ENCODE results near the gene CMTM7.

CMTM7 gene

DNA sequence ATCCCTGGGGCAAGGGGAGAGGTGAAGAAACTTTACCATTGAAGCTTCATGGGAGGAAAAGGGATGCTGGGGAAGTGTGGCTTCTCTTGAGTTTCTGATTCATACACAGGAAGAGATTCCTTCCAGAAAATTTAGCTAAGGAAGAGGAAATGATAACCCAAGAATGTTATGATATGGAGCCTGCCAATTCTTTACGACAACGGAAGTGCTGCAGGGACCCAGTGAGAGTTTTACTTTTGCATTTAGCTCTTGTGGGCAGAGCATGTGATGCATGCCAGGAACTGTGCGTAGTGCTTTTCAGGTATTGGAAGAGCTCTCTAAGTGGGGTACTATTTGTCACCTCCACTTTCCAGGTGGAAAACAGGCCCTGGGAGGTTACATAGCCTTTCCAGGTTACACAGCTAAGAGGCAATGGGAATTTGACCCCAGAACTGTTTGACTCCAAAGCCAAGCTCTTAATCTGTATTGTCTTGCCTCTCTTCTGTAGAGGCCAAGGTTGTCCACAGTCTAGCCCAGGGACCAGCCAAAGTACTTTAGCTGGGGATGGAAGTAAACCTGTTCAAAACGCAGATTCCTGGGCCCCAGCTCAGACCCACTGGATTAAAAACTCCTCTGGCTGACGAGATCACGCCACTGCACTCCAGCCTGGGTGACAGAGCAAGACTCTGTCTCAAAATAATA lies 23.0 kb downstream of the CMTM7 start:
- DNase-seq: no peak

DNA sequence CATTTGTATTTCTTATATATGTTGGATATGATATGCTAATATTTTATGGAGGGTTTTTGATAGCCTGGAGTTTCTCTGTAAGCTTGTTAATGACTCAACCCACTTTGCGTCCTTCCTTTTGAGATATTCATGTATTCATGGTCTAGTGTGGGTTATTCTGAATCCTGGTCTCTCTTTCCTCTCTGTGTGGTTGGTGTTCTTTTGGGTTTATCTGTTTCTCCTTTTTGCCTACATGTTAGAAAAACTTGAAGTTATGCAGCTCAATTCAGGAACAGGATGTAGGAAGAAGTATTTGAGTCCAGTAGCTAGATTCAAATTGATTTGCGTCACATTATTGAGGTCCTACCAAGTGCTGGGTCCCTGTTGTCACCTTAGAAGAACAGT lies 28.1 kb downstream of the CMTM7 start:
- no peak for DNase-seq

DNA sequence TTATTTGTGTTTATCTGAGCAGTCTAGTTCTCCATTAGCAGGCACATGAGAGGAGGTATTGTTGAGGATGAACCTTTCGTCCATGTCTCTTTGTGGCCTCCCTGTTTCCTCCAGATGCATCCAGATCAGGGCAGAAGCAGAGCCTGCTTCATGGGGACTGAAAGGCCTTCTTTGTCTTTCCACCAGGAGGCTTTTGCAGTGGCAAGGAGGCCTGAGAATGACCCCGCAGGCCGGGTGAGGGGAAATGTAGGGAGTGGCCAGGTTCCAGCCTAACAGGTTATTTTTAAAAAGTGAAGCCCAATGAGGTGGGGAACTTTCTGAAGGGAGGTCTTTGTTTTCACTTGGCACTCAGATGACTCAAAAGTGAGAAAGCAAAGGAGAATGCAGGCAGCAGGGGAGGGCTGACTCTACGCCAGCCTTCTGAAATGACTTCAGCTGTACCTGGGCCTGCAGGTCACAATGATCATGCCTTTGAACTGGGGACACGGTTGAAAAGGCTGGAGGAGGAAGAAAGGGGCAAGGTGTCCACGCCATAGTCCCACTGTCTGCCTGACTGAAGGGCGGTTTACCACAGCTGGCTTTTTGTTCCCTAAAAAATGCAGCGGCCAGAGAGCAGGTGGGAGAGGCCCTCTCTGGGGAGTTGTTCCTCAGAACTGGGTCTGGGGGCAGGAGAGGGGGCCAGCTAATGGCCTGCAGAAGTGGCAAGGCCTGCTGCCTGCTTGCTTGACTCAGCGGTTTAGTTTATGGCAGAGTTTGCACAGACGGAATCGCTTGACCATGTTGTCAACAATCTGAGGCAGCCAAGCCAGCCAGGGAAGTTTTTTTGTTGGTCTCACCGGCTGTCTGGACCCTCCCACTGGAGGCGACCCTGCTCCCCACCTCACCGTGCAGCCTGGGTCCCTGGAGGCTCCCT lies 28.7 kb downstream of the CMTM7 start:
- no peak for DNase-seq

DNA sequence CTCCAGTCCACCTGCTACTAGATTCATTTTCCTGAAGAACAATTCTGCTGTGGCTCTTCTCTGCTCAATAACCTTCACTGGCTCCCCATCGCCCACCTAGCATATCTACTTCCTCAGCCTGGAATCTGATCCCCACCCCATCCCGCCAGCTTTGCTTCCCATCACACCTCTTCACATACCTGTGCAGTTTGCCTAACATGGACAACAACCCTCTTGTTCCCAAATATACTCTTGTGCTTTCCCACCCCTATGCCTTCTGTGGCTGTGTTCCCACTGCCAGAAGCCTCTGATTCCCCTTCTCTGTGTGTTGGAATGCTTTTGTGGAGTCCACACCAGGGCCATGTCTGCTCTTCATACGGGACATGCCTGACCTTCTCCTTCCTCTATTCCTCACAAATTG lies 29.5 kb downstream of the CMTM7 start:
- DNase-seq: no peak

DNA sequence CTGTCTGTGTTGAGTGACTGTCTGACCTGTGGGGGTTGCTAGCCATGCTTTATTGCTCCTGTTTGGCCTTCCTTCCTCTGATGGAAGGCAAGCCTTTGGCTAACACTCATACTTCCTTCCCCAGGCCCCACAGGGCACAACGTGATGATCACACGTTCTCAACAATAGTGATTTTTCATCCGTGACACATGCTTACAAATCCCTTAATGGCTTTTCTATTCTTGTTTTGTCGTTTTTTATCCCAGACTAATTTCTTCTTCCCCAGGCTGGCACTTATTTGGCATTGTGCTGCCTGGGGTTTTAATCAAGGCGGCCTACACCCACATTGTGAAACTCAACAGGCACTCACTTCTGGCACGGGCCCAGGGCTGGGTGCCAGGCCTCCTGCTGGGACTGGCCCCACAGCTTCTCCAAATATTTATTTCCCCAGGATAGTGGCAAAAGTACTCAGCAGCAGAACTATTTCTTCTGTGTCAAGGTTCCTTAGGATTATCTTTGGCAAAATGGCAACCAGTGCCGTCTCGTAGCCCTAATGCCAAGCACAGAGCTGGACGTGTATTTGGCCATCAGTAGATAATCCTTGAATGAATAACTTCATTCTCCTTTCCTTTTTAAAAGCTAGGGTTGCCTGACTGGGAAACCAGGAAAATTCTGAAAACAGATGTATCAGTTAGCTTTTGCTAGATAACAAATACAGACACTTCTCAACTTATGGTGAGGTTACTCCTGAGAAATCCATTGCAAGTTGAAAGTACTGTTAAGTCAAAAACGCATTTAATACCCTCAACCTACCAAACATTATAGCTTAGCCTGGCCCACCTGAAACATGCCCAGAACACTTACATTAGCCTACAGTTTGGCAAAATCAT lies 30.6 kb downstream of the CMTM7 start:
- DNase-seq: no peak

DNA sequence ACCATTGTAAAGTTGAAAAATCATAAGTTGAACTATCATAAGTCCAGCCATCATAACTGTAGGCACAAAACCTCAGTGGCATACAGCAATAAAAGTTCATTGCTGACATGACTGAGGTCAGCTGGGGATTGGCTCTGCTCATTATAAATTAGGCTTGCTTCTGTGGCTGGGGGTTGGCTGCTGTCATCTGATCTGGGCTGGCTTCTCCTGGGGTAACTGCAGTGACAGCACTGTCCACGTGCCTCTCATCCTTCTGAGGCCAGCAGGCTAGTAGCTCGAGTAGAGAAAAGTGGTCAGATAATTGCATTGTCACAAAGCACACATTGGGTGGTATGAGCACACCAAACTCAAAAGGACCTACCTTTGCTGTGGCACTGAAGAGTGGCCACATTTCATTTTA lies 31.3 kb downstream of the CMTM7 start:
- no peak for DNase-seq

DNA sequence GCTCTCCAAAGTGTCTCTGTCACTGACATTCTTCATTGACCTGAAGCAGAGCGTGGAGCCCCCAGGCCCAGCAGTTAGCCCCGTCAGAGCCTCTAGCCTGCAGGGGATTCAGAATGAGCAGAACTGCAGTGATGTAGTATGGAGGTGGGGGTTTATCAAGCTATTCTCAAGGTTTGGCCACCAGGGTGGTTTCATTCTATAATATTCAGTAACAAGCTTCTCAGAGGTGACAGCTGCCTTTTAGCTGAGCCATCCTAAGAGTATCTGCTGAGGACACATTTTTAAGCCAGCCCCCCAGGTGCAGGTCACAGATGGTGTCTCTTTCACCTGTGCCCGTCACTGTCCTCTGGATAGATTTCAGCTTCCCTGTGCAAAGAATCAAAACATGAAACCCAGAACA lies 31.9 kb downstream of the CMTM7 start:
- DNase-seq: no peak

DNA sequence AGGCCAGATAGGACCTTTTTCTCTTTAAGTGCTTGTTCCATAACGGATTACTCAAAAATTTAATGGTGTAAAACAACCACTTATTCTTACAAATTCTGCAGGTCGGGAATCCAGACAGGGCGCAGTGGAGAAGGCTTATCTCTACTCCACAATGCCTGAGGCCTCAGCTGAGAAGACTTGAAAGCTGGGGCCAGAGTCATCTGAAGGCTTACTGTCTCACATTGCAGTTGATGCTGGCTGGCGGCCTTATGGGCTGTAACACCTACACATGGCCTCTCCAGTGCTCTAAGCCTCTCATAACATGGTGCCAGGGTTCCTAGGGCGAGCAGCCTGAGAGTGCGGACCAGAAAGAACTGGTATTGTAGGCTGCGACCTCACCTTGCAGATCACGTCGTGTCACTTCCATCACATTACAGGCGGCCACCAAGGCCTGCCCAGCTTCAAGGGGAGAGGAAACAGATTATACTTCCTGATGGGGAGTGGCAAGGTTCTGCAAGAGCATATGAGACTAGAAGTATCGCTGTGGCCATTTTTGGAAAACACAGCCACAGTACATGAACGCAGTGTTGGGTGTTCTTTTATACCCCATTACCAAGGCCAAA lies 32.4 kb downstream of the CMTM7 start:
- DNase-seq: no peak

DNA sequence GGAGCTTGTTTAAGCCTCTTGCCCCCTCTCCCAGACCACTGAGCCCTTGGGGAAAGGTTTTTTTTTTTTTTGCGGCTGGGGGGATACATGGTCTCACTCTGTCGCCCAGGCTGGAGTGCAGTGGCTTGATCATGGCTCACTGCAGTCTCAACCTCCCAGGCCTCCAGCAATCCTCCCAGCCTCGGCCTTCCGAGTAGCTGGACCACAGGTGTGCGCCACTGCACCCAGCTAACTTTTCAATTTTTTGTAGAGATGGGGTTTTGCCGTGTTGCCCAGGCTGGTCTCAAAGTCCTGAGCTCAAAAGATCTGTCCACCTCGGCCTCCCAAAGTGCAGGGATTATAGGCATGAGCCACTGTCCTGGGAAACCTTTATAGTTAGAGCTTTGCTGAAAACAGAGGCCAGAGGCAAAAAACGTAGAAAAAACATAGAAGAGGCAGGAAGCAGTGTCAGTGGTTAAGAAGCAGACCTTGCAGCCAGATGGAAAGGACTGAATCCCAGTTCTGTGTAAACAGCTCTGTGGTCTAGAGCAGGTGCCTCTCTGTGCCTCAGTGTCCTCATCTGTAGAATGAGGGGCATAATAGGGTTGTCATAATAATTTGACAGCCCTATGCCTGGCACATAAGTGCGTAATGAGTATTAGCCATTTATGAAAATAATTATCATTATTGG lies 33.1 kb downstream of the CMTM7 start:
- no peak for DNase-seq

DNA sequence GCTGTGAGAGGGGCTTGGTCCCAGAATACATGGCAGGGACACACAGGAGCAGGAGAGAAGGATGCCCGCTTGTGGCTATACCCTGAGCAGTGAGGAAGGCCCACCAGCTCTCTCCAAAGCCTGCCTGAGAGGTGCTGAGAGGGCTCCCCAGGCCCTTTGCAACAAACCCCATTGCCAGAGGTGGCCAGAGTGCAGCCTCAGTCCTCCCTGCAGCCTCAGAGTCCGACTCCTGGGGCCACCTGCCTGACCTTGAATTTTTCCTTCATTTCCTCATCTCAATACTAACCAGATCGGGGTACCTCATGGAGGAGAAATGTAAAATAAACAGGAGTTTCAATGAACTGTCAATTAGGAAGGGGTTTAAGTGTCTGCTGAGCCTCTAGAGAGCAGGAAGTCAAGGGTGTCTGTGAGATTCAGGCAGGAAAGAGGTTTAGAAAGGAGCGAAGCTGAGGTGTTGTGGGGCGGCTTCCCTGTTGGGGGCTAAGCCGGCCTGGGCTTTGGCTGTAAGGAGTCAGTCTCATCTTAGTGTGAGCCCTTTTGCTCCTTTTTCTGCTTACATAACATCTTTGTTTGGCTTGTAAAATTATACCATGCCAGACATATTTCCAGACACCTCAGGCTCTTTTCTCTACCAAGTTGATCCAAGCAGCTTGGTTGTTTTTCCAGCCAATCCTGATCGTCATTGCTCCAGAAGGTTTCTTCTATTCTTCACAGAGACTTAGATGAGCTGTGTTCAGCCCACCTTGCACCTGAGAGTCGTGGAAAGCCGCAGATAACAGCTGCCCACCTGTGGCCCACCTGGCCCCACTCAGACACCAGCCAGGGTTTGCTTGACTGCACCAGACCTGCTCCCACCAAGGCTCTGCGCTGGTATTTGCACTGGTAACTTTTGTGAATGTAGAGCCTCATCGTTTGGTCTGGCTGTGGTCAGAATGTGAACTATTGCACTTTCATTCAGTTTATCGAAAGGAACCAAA lies 36.7 kb downstream of the CMTM7 start:
- DNase-seq: no peak

DNA sequence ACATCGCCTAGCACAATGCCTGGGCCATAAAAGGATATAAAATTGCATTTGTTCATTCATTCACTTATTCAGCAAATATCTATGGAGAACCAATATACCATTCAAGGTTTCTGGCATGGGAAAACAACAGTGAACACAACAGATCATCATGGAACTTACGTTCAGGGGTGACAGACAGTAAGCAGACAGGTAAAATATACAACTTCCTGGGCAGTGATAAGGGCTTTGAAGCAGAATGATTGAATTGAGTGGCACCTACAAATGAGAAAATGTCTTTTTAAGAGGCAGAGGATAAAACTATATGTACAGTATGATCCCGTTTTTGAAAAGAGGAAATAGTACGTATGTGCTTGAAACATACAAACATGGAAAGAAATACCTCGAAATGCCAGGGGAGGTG lies 39.2 kb downstream of the CMTM7 start:
- no peak for DNase-seq

DNA sequence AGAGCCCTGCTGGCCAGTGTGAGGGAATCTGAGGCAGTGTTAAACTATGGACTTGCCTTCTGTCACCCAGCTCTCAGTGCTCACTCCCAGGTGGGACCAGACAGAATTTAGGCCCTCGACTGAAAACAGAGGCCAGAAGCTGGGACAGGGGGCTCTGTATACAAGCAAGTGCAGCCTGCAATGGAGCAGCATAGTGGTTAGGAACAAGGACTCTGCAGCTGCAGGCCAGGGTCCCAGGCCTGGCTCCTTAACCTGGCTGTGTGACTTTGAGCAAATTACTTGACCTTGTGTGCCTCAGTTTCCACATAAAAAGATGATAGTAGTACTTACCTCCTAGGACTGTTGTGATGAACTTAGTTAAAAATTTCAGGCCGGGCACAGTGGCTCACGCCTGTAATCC lies 39.8 kb downstream of the CMTM7 start:
- no peak for DNase-seq

DNA sequence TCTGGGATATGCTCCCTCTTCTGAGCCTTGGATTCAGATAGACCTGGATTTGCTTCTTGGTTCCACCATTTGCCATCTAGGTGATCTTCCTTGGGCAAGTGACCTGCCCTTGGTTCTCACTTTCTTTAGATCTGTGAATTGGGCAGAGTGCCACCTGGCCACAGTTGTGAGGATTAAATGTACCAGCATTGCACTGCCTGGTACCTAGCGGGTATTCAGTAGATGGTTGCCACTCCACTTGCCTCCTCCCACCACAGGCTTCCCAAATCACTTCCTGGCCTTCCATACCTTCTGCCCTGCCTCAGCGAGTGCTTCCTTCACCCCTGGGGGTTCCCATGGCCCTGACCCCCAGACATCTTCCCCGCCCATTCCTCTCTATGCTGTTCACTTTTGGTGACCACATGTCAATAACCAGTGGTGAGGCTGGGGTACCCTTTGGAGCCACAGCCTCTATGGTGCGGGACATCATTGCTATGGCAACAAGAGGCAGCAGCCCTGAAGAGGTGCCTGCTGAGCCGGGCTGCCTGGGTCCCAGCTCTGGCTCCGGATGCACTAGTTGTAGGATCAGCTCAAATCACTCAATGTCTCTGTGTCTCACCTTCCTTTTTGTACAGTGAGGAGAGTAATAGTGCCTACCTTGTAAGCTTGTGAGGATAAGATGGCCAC lies 40.5 kb downstream of the CMTM7 start:
- no peak for DNase-seq

DNA sequence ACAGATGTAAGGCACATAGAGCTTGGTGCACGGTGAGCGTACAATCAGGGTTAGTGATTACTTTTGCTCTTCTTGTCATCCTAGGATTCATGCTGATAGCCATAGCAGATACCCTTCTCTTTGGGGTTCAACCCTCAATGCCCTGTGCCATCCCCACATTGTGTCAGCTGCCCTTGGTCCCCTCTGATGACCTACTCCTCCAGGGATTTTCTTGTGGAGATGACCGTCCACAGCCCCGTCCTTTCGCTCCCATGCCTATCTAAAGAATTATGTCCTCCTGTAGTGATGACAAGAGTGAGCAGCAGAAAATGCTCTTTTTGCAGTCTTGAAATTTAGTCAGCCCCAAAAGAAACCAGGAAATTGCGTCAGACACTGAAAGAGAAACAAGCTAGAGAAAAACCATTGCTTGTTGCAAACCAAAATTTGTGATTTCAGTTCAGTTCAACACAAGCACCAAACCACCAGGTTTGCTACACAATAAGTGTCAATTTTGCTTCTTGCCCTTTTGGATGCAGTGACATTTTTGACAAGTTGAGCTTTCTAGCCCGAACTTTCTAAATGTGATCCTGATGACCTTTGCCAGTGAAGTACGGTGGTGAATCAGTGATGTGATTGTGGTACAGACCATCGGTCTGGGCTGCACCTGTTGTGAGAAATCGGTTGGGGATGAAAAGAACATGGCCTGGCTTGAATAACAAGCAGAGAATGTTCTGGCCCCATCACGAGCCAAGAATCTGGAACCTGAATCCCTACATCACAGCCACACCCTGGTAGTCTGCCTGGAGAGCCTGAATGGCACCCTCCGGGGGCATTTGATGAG lies 41.3 kb downstream of the CMTM7 start:
- DNase-seq: no peak

DNA sequence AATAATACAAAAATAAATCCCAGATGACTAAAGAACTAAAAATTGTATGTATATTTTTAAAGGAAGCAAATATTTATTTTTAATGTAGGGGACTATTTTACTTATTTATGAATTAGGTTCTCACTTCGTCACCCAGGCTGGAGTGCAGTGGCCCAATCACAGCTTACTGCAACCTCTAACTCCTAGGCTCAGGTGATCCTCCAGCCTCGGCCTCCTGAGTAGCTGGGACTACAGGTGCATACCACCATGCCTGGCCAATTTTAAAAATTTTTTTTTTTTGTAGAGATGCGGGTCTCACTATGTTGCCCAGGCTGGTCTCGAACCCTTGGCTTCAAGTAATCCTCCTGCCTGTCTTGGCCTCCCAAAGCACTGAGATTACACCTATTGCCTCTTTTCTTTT lies 42.6 kb downstream of the CMTM7 start:
- DNase-seq: no peak

DNA sequence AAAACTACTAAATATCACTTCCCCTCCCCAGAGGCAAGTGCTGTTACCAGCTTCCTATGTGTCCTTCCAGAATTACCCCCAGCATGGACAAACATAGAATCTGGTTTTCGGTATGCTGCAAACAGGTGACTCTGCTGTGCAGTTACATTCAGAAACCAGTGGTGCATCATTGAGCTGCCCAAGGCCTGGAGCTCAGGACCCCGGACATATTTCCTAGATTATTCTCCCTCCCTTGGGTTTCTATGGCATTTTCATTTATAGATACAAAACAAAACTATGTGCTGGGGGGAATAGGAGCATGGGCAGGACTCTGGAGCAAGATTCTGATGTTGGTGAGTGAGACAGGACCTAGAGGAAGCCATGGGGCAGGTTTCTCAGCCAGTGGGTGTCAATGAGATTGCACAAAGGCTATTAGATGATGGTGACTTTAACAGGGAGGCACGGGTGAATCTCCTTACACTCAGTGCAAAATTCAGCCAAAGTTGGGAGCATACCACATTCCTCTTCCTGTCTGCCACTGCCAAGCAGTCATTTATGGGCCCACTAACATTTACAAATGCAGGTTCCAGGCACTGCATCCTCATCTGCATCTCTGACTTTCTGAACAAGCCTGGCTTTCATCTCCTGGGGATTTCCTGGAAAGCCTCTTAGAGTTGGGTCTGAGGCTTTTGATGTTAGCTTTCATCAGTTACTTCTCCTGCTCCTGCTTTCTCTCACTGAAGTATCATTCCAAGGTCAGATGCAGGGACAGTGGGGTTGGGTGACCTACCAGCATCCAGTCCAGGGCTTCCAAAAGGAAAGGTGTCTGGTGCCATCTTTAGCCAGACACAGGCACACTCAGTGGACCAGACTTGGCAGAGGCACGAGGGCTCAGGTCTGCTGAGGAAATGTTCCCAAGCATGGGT lies 44.5 kb downstream of the CMTM7 start:
- DNase-seq: no peak

DNA sequence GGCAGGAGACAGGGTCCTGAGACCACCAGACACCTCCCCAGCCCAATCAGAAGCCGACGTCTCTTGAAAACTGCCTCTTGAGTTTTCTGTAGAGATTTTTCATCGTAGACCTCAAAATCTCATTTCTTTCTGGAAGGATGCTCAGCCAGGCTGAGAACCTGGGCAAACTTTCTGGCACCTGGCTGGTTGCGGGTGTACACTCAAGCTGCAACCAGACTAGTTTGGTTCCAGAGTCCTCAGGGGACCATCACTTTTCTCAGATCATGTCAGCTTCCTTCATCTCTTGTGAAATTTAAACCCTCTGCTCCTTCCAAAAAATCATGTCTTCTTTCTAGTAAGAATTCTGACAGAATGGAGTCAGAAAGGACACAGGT lies 45.1 kb downstream of the CMTM7 start:
- no peak for DNase-seq

DNA sequence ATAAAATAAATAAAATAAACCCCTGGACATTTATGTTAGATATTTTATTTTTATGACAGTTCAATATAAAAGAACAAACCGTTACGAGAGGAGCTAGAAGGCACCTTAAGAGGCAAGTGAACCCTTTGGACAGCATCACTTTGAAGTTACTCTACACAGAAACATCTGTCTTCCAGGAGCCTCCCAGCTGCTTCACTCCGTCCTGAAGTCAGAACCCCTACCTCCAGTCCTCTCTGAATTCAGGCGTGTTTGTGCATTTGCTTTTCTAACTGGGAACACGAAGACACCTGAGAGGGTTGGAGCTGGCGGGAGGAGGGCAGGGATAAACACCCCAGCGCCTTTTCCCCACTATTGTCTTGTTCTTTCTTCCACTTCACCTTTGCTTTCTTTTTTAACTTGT lies 46.2 kb downstream of the CMTM7 start:
- DNase-seq: no peak

Data from NCI-H510A (cell line).